Endothelial cell of umbilical vein (primary cell): ENCODE measurements around the gene PRDM16. TPM values are rescaled to one million over a fixed set of nuclear protein-coding genes. Genes with fewer than 3 reads are reported as not detected.

Experiments used
- BruUV-seq: library from RNA; stranded (reverse); fragments of 400-500 nt; replicated peaks from 2 replicates; lab custom pipeline; 2021; lab: Mats Ljungman, UMichigan
- CTCF ChIA-PET: fragments of 300-600, 350-600 bp; sonication (Branson Sonifier 250); formaldehyde crosslinking; loops from one replicate; lab custom pipeline; 2021; ENCODE audit warnings: antibody characterized with exemption, inconsistent platforms; lab: Charles Lee
- POLR2A ChIA-PET: fragments of 300-600, 350-600 bp; sonication (Branson Sonifier 250); formaldehyde crosslinking; loops from one replicate; lab custom pipeline; 2021; ENCODE audit warnings: antibody characterized with exemption, inconsistent platforms; lab: Charles Lee
- DNase-seq: peaks from one replicate; pipeline ENCODE4 v3.0.0-alpha.2; 2011; ENCODE audit warnings: low read depth, low spot score
- FAIRE-seq: peaks from 2 replicates; lab custom pipeline; 2011; peaks lifted over from hg19 to GRCh38; lab: Jason Lieb, UNC
- H2AFZ ChIP-seq: 2 replicates; pipeline ENCODE4 v1.6.0; 2012; ENCODE audit warnings: low read depth, low read length, control low read depth, inconsistent platforms
- H3K27ac ChIP-seq: 2 replicates; pipeline ENCODE4 v1.5.1; 2011; ENCODE audit warnings: low read depth, mild to moderate bottlenecking, control low read depth, low read length, moderate library complexity; ENCODE audit not compliant: insufficient read depth
- H3K27me3 ChIP-seq, 2 experiments: 2 replicates each; pipeline versions ENCODE4 v1.6.0 to v1.6.1; 2011; ENCODE audit warnings: low read length in 2 of 2, mixed read lengths in 1 of 2; ENCODE audit not compliant: control insufficient read depth in 2 of 2, insufficient read depth in 2 of 2
- H3K36me3 ChIP-seq, 2 experiments: 2 replicates in 1 of 2; 3 replicates in 1 of 2; pipeline ENCODE4 v1.5.1; 2011; ENCODE audit warnings: low read length in 2 of 2, mild to moderate bottlenecking in 1 of 2, moderate library complexity in 1 of 2; ENCODE audit not compliant: control insufficient read depth in 2 of 2, insufficient read depth in 2 of 2; ENCODE audit errors: extremely low read depth in 1 of 2
- H3K4me1 ChIP-seq: 3 replicates; pipeline ENCODE4 v1.5.1; 2011; ENCODE audit warnings: mild to moderate bottlenecking, low read length; ENCODE audit not compliant: control insufficient read depth, insufficient read depth; ENCODE audit errors: extremely low read depth
- H3K4me2 ChIP-seq: 2 replicates; pipeline ENCODE4 v1.6.1; 2011; ENCODE audit warnings: low read length, control low read depth, mixed read lengths; ENCODE audit not compliant: insufficient read depth
- H3K4me3 ChIP-seq, 3 experiments: fragments of 200-600 bp in 1 of 3; sonication (generic), shearing (Covaris generic) in 1 of 3; replicated peaks in 1 of 3; 2 replicates each; pipeline ENCODE4 v1.5.1; 2011 to 2016; ENCODE audit warnings: control low read depth in 3 of 3, low read length in 3 of 3, mild to moderate bottlenecking in 2 of 3, inconsistent platforms in 1 of 3, low read depth in 1 of 3, moderate library complexity in 1 of 3; ENCODE audit not compliant: insufficient read depth in 1 of 3
- H3K79me2 ChIP-seq: 2 replicates; pipeline ENCODE4 v1.6.0; 2012; ENCODE audit warnings: low read length, inconsistent platforms; ENCODE audit not compliant: control insufficient read depth, insufficient read depth
- H3K9ac ChIP-seq: replicated peaks from 2 replicates; pipeline ENCODE3; 2011; ENCODE audit warnings: low read length, control low read depth; ENCODE audit not compliant: insufficient read depth; ENCODE audit errors: extremely low read depth
- H3K9me1 ChIP-seq: replicated peaks from 3 replicates; pipeline ENCODE4 v1.6.0; 2011; ENCODE audit warnings: mild to moderate bottlenecking, low read length; ENCODE audit not compliant: control insufficient read depth, insufficient read depth; ENCODE audit errors: extremely low read depth
- H3K9me3 ChIP-seq: replicated peaks from 2 replicates; pipeline ENCODE4 v1.5.1; 2012; ENCODE audit warnings: low read length, inconsistent platforms; ENCODE audit not compliant: control insufficient read depth, insufficient read depth
- H4K20me1 ChIP-seq: replicated peaks from 2 replicates; pipeline ENCODE3; 2011; ENCODE audit warnings: mild to moderate bottlenecking, low read length; ENCODE audit not compliant: control insufficient read depth, insufficient read depth; ENCODE audit errors: extremely low read depth
- CTCF ChIP-seq, 2 donors: IDR thresholded peaks; 1 replicate in 1 of 2; 2 replicates in 1 of 2; pipeline ENCODE4 v1.5.1; 2011; ENCODE audit warnings: low read length in 2 of 2, mild to moderate bottlenecking in 2 of 2, moderate library complexity in 2 of 2, control low read depth in 1 of 2, inconsistent platforms in 1 of 2, low read depth in 1 of 2; ENCODE audit not compliant: insufficient read depth in 1 of 2; ENCODE audit errors: extremely low read depth in 1 of 2
- EZH2 ChIP-seq: IDR thresholded peaks from 2 replicates; pipeline ENCODE4 v1.6.1; 2012; ENCODE audit warnings: borderline replicate concordance, low read depth, mild to moderate bottlenecking, moderate library complexity, low read length, inconsistent platforms; ENCODE audit not compliant: severe bottlenecking
- FOS ChIP-seq: IDR thresholded peaks from 2 replicates; pipeline ENCODE4 v1.6.1; 2011; ENCODE audit warnings: mild to moderate bottlenecking, low read length, moderate library complexity, borderline replicate concordance; ENCODE audit not compliant: insufficient read depth
- GATA2 ChIP-seq: IDR thresholded peaks from 2 replicates; pipeline ENCODE4 v1.7.0; 2011; ENCODE audit warnings: low read depth, mild to moderate bottlenecking, moderate library complexity, mixed read lengths, low read length; ENCODE audit not compliant: insufficient read length, insufficient read depth
- JUN ChIP-seq: IDR thresholded peaks from 2 replicates; pipeline ENCODE4 v1.6.1; 2011; ENCODE audit warnings: borderline replicate concordance, low read depth; ENCODE audit not compliant: insufficient read length, insufficient read depth
- MAX ChIP-seq: IDR thresholded peaks from 2 replicates; pipeline ENCODE4 v1.6.1; 2011; ENCODE audit not compliant: insufficient read depth, insufficient read length
- MYC ChIP-seq: IDR thresholded peaks from one replicate; pipeline ENCODE4 v1.6.1; 2011; ENCODE audit warnings: mild to moderate bottlenecking, low read depth, low read length
- POLR2A ChIP-seq: IDR thresholded peaks from 2 replicates; pipeline ENCODE4 v1.6.1; 2012; ENCODE audit warnings: low read depth, mild to moderate bottlenecking, control low read depth, low read length
- POLR2AphosphoS5 ChIP-seq: IDR thresholded peaks from 2 replicates; pipeline ENCODE4 v1.6.1; 2012; ENCODE audit warnings: low read depth, mild to moderate bottlenecking, control low read depth, low read length, moderate library complexity; ENCODE audit not compliant: insufficient read depth
- dilution Hi-C: fragments of 300-500 bp; cut with MboI; formaldehyde crosslinking; loops from one replicate; pipeline ENCODE4 v1.15.0; 2019; ENCODE audit warnings: low sequenced_read_pairs; ENCODE audit not compliant: extremely low pct_ligation_motif_present
- intact Hi-C: fragments of 100-400 bp; cut with micrococcal nuclease; formaldehyde crosslinking; loops from one replicate; pipeline ENCODE4 v1.10.0; 2022
- polyA plus RNA-seq, 4 experiments: library from polyadenylated mRNA; depleted of rRNA in 3 of 4; stranded (reverse) in 3 of 4; unstranded in 1 of 4; fragments of >200 nt; gene quantifications; 2 replicates each; pipeline versions ENCODE4 v1.2.1 to v1.2.3, GENCODE V29; 2011 to 2012; ENCODE audit warnings: missing spikeins in 1 of 4
- total RNA-seq: library from RNA; stranded (reverse); gene quantifications from 2 replicates; pipeline ENCODE4 v1.2.3, GENCODE V29; 2021

Gene PRDM16
- total and polyA plus RNA-seq, 2 donors (not counting 3 experiments of a cell fraction or from before 2014, with no cell fraction given), result not detected

GRCh38 chr1:3397311-3397710, 328.3 kb downstream of the PRDM16 start:
- intact Hi-C loops, result no loop called here
- ChIA-PET CTCF (no interaction called here), POLR2A (no interaction called here)
- no peaks in the 10 kb centered on the region for H3K79me2 ChIP-seq
- BruUV-seq, result no TSS peak
- H3K9ac ChIP-seq, result no peak overlapping the region
- no peaks in the 10 kb centered on the region for H4K20me1 ChIP-seq
- H2AFZ ChIP-seq, result no peak overlapping the region
- dilution Hi-C loops, result no loop called here
- H3K9me1 ChIP-seq, result no peaks in the 10 kb centered on the region
- no peak overlapping the region for H3K4me2 ChIP-seq
- DNase-seq, result no peak
- H3K4me3 ChIP-seq, result no peak overlapping the region
- H3K4me1 ChIP-seq, result no peaks in the 10 kb centered on the region
- no peaks in the 10 kb centered on the region for H3K36me3 ChIP-seq
- no peak for FAIRE-seq
- peaks cover 17 to 30% of the 10 kb centered on the region in 2 experiments for H3K27me3 ChIP-seq
- H3K27ac ChIP-seq, result no peak overlapping the region
- H3K9me3 ChIP-seq, result no peaks in the 10 kb centered on the region
- TF ChIP-seq FOS, result no peak
- no peak for TF ChIP-seq MAX
- no peak for TF ChIP-seq CTCF (IDR thresholded peaks at IDR 0.05; ENCODE audit: extremely low read depth in 1 of 2, insufficient read depth in 1 of 2, low read depth in 1 of 2, low read length in 2 of 2)
- no peak for TF ChIP-seq MYC
- TF ChIP-seq POLR2AphosphoS5, result no peak
- TF ChIP-seq JUN, result no peak
- TF ChIP-seq POLR2A, result no peak
- no peak for TF ChIP-seq EZH2
- TF ChIP-seq GATA2, result no peak
